ENCODE measurements around the gene TXLNB.
"Not testable (repeated sequence)": the region's sequence is repeated elsewhere in the genome, so short reads cannot be mapped to it uniquely, and the experiment has no call there.

TXLNB gene

DNA sequence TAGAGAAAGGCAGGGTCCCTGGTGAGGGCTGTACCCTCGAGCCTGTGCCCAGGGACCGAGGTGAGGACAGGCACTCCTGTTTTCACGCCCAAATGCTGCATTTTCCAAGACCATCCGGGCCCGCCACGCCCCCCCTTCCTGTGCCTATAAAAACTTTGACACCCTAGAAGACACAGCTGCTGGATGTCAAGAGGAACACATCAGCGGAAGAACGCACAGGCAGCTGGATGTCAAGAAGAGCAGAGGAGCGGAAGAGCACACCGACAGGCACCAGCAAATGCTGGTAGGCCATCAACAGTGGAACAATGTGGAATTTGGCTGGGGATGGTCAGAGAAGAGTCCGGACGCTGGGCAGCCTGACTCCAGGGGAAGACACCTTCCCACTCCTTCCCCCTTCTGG lies 56.1 kb downstream of the TXLNB start:
- DNase-seq (ENCODE audit: low read depth in 2 of 2) = no peak

DNA sequence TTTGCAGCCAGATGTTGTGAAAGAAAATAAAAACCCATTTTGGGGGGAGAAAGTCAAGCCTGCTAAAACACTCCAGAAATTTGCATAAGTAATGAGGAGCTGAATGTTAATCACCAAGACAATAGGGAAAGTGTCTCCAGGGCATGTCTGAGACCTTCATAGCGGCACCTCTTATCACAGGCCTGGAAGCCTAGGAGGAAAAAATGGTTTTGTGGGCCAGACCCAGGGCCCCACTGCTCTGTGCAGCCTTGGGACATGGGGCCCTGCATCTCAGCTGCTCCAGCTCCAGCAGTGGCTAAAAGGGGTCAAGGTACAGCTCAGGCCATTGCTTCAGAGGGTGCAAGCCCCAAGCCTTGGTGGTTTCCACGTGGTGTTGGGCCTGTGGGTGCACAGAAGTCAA lies 57.6 kb downstream of the TXLNB start:
- not testable (repeated sequence) for DNase-seq (ENCODE audit: low read depth in 2 of 2)

DNA sequence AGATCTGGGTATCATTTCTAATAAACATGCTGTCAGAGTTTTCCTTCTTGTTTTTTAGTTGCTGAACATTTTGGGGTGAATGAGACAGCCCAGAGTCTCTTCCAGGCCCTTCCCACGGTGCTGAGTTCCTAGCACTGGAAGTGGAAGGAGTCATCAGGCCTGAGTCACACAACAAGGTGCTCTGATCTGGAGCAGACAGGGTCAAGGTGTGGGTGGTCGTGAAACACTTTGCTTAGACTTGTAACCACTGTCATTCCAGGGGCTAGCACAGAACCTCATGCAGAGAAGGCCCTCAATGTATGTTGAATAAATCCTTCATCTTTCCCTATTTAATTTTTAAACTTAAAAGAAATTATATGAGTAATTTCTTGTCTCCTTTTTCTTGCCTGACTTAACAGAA lies 60.6 kb downstream of the TXLNB start:
- DNase-seq (ENCODE audit: low read depth in 2 of 2) = no peak

DNA sequence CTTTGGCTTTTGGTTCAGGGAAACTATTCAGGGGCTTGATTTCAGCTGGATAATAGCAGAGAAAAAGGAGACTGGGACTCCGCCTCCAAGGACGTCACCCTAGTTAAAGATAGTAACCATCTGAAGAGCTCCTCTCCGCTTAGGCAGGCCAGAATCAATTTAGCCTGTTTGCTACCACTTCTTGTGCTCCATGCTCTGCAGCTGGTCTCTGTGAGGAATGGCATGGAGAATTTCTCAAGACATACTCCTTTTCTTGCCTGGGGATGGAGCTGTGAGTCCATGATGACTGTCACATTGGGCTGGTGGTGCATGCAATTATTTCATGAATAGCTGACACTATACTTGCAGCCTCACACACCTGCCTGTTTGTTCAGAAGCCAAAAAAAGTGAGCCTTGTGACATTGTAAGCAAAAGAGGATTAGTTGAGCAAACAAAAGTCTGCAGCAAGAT lies 61.4 kb downstream of the TXLNB start:
- no peak for DNase-seq (ENCODE audit: low read depth in 2 of 2)

DNA sequence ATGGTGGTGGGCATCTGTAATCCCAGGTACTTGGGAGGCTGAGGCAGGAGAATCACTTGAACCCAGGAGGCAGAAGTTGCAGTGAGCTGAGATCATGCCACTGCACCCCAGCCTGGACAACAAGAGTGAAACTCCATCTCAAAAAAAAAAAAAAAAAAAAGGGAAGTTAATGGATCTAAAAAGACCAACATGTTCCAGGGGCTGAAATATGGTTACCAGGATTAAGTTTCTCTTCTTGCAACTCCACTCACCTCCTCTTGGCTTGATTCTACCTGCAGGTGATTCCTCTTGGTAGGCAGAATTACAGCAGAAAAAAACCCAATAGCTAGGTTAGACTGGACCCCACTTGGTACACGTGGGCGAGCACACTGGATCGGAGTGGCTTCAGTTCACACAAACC lies 63.4 kb downstream of the TXLNB start:
- not testable (repeated sequence) for DNase-seq (ENCODE audit: low read depth in 2 of 2)

DNA sequence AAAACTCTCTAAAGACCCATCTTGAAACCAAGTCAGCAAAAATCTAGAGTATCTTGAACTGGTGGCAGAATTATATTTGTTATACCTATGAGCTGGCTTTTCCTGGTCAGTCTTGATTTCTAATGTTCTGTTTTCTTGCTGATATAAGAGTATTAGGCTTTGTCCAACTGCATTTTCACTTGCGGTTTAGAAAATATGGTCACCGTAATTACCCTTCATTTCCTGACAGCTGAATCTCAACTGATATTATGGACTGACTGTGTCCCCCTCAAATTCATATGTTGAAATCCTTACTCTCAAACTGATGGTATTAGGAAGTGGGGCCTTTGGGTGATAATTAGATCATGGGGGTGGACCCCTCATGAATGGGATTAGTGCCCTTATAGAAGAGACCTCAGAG lies 72.1 kb downstream of the TXLNB start:
- no peak for DNase-seq (ENCODE audit: low read depth in 2 of 2)

DNA sequence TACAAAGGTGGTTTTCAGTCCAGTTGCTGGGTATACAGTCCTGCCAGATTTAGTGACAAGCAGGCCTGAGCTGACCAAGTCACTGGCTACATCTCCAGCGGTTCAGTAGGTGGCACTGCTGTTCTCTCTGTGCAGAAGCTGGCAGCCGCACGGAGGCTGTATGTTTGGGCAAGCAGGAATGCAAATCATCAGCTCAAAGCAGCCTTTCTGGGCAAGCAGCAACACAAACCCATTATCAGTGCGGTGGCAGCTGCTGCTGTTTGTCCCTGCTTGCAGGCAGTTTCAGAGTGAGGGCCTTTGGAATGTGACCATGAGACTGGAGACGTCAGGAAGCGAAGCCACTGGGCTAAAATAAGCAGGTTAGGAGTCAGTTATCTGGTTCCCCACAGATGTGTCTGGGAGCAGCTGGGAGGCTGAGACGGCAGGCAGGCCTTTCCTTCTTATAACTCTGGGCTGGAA lies 72.5 kb downstream of the TXLNB start:
- peak; percentile 42 to 49 for DNase-seq (ENCODE audit: low read depth in 2 of 2)

DNA sequence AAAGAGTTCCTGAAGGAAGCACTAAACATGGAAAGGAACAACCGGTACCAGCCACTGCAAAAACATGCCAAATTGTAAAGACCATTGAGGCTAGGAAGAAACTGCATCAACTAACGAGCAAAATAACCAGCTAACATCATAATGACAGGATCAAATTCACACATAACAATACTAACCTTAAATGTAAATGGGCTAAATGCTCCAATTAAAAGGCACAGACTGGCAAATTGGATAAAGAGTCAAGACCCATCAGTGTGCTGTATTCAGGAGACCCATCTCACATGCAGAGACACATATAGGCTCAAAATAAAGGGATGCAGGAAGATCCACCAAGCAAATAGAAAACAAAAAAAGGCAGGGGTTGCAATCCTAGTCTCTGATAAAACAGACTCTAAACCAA lies 79.3 kb downstream of the TXLNB start:
- DNase-seq (ENCODE audit: low read depth in 2 of 2) = not testable (repeated sequence)

DNA sequence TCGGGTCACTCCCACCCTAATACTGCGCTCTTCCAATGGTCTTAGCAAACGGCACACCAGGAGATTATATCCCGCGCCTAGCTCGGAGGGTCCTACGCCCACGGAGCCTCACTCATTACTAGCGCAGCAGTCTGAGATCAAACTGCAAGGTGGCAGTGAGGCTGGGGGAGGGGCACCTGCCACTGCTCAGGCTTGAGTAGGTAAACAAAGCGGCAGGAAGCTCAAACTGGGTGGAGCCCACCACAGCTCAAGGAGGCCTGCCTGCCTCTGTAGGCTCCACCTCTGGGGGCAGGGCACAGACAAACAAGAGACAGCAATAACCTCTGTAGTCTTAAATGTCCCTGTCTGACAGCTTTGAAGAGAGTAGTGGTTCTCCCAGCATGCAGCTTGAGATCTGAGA lies 81.0 kb downstream of the TXLNB start:
- not testable (repeated sequence) for DNase-seq (ENCODE audit: low read depth in 2 of 2)

DNA sequence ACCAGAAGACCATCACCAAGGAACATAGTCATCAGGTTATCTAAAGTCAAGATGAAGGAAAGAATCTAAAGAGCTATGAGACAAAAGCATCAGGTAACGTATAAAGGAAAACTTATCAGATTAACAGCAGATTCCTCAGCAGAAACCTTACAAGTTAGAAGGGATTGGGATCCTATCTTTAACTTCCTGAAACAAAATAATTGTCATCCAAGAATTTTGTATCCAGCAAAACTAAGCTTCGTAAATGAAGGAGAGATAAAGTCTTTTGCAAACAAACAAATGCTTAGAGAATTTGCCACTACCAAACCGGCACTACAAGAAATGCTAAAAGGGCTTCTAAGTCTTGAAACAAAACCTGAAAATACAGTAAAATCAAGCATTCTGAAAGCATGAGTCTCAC lies 86.0 kb downstream of the TXLNB start:
- no peak for DNase-seq (ENCODE audit: low read depth in 2 of 2)

DNA sequence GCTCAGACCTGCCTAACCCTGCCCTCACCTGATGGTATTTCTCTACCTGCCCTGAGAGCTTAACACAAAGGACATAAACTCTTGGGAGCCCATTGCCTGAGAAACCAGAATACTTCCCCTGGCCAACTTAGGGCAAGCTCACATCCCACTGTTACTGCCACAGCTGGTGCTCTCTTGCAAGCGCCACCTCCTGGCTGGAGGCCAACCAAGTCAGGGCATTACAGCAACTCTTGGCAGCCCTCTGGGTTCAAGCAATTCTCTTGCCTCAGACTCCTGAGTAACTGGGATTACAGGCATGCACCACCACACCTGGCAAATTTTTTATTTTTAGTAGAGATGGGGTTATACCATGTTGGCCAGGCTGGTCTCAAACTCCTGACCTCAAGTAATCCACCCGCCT lies 86.8 kb downstream of the TXLNB start:
- DNase-seq (ENCODE audit: low read depth in 2 of 2) = no peak

DNA sequence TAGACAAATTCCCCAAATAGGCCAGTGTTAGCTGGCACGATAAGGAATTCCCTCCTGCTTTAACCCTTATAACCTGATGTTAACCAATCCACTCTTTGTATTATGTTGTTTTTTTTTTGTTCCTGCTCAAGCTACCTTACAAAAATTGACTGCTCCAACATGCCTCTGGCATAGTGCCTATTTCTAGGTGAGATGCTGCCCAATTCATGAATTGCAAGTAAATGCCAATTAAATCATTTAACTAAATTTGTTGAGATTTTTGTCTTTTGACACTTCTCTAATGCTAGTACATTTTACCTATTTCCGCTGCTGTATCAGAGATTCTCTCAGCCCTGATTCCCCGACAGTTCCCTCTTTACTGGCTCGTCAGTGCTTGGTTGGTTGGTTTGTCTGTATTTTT lies 90.4 kb downstream of the TXLNB start:
- no peak for DNase-seq (ENCODE audit: low read depth in 2 of 2)

DNA sequence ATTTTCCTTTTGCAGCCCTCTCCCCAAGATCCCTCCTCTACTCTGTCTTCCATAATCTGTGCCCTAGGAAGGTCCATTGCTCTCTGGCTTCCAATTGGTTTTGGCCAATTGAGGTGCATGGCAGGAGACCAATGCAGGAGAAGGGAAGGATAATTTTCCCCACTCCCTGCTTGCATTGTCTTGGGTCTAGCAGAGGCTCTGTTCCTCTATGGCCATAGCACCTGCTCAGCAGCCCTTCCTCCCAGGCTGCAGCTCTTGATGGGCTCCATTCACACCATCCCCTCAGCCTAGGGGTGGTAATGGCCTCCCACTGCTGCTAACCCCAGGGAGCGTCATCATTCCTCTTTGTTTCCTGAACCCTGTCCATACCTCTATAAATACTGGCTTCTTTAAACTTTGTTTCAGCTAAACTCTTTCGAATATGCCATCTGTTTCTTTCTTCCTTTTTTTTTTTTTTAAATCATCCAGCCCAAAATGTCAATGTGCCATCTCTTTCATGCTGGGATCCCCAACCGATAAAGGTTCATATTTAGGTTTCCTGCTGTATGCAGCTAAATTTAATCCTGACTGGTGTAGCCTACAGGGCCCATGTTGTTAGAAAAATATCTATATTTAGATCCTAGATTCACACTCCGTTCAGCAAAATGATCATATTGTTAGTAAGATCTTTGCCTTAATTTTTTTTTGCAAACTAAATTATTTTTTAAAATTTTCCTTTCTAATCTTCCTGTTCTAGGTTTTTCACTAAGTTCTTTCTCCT lies 93.1 kb downstream of the TXLNB start:
- DNase-seq (ENCODE audit: low read depth in 2 of 2) = no peak

DNA sequence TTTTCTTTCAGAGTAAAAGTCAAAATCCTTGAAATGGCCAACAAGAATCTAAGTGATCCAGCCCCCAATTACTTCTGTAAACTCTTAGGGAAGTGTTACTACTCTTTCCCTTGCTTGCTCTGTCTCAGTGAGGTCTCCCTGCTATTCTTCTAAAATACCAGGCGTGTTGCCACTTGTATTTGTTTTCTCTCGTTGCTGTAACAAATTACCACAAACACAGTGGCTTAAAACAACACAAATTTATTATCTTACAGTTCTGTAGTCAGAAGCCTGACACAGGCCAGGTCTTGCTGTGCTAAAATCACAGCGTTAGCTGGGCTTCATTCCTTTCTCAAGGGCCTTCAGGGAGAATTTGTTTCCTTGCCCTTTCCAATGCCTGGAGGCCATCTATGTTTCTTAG lies 97.1 kb downstream of the TXLNB start:
- DNase-seq (ENCODE audit: low read depth in 2 of 2) = no peak
